CD4-positive, alpha-beta T cell treated with Interleukin-15 for 4 hours (primary cell): ENCODE data around the gene DDX41.

Experiments
- DNase-seq: peaks from one replicate; pipeline ENCODE4 v3.0.0-alpha.2; 2020; ENCODE audit warnings: low spot score

DDX41 gene

GRCh38 chr5:177483994-177484901 lies 32.5 kb downstream of the DDX41 start:
- no peak for DNase-seq

- no peak for DNase-seq
These were observed 33.7 kb downstream of the DDX41 start for GRCh38 chr5:177483042-177483441.

GRCh38 chr5:177482359-177482795 lies 34.4 kb downstream of the DDX41 start:
- DNase-seq: no peak

- no peak for DNase-seq
These were observed 37.0 kb downstream of the DDX41 start for GRCh38 chr5:177479774-177480173.

- DNase-seq: no peak
These were observed 37.8 kb downstream of the DDX41 start for GRCh38 chr5:177478711-177479646.

- no peak for DNase-seq
These were observed 38.9 kb downstream of the DDX41 start for GRCh38 chr5:177477701-177478477.

- DNase-seq: no peak
These were observed 40.1 kb downstream of the DDX41 start for GRCh38 chr5:177476531-177477233.

GRCh38 chr5:177475563-177476427 lies 41.0 kb downstream of the DDX41 start:
- no peak for DNase-seq

- no peak for DNase-seq
These were observed 41.8 kb downstream of the DDX41 start for GRCh38 chr5:177474846-177475562.

- DNase-seq: no peak
These were observed 42.7 kb downstream of the DDX41 start for GRCh38 chr5:177474002-177474476.

GRCh38 chr5:177473443-177474001 lies 43.2 kb downstream of the DDX41 start, which contains the start of gene DBN1:
Gene DBN1 (minus strand): TSS chr5:177473634. CDS start chr5:177473521, 113 bp downstream.
- DNase-seq: no peak

- peak; percentile 48 for DNase-seq
These were observed 44.0 kb downstream of the DDX41 start for GRCh38 chr5:177472460-177473442.

- DNase-seq: peak; percentile 48
These were observed 45.0 kb downstream of the DDX41 start for GRCh38 chr5:177471610-177472356.

- no peak for DNase-seq
These were observed 45.8 kb downstream of the DDX41 start for GRCh38 chr5:177470759-177471536.

- no peak for DNase-seq
These were observed 46.8 kb downstream of the DDX41 start for GRCh38 chr5:177469750-177470525.
